Globus pallidus (tissue), 1 donor: ENCODE results near the gene OSM.

Source experiments
- DNase-seq: peaks from one replicate; pipeline ENCODE4 v3.0.0-alpha.2; 2015; ENCODE audit warnings: low spot score

OSM gene

GRCh38 chr22:30297991-30298701, 31.5 kb upstream of the OSM start:
- DNase-seq = no peak

DNA sequence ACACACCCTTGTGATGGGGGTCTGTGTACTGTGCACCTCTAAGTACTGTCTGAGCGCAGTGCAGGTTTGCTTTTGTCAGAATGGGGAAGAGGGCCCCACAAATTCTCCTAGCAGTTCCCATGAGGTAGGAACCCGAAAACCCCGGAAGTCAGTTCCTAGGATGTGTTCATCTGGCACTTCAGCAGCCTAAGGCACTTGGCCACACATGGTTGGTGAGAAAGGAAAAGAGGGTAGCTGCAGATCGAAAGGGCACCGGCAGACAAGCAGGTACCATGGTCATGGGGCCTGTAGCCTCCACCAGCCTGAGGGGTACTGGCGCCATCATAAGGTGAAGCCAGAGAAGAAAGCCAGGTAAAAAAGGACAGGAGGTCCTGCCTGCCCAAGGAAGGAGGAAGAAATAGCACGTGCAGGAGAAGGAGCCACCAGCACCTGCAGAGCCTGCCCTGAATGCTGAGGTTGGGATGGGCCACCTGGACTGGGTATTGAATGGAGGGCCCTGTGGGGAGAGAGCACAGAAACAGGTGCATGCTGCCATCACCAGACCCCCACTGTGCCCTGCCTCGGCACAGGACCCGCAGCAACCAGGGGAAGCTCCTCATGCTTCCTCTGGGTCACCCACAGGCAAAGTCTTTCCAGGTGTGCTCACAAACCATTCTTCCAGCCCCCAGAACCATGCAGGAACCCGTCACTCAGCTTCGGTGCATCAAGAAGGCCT, 30.8 kb upstream of the OSM start:
- DNase-seq = no peak

GRCh38 chr22:30296833-30297232, 30.2 kb upstream of the OSM start:
- no peak for DNase-seq

- no peak for DNase-seq
Observed at GRCh38 chr22:30296324-30296723, 29.7 kb upstream of the OSM start.

DNA sequence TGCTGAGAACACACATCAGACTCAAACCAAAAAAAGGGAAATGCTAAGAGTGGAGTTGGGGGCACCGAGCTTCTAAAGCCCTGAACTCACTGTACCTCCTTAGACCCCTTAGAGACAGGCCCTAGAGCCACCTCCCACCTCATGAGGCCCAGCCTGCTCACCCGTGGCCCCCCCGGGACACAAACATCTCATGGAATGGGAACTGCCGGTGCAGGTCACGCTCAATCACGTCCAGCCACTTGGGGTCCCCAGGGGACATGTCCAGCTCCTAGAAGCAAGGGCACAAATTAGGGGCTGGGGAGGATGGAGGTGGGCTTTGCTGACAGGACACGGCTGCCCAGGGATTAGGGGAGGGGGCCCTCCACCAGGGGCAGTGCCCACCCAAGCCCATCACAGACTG, 28.9 kb upstream of the OSM start:
- no peak for DNase-seq

DNA sequence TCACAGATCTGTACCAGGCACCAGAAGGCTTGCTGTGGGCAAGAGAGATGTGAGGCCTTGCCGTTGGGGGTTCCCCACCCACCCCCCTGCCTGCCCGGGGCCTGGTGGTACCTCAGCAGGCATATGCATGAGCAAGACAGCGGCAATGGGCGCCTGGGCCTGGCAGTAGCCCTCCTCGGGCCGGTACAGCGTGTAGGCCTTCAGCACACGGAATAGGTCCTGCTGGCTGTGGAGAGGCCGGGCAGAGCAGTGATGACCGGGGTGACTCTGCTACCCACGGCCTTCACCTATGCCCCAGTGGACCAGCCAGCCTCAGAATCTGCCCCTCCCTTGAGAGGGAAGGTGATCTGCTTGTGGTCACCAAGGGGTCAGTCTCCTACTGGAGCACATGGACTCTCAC, 28.2 kb upstream of the OSM start:
- DNase-seq = no peak

DNA sequence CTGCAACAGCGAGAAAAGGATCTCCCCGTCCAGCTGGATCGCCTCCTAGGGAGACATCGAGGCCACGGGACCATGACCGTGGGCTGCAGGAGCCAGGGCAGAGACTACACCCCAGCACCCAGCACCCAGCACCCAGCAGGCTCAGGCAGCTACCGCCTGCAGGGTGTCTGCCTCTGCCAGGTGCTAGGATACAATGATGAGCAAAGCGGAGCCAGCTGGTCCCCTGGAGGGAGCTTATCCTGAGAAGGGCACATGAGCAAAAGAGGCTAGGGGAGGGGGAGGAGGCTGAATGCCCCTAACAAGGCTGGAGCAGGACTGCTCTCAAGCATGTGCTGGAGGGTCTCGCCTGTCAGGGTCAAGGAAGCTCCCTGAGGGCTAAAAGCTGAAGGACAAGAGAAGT, 27.4 kb upstream of the OSM start:
- no peak for DNase-seq

DNA sequence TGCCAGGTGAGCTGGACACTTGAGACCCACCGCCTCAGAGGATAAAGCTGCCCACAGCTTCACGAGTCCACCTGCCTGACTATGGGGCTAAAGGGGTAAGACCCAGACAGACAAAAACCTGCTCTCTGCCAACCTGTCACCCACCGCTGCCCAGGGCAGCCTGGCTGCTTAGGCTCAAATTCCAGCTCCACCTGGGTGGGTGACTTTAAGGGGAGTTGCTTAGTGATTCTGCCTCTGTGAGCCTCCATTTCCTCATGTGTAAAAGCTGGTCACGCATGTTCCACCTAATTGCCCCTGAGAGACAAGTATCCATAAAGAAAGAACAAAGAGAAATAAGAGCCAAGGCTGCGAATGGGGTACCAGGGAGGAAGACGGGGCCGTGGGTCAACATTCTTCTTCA, 26.4 kb upstream of the OSM start:
- no peak for DNase-seq

DNA sequence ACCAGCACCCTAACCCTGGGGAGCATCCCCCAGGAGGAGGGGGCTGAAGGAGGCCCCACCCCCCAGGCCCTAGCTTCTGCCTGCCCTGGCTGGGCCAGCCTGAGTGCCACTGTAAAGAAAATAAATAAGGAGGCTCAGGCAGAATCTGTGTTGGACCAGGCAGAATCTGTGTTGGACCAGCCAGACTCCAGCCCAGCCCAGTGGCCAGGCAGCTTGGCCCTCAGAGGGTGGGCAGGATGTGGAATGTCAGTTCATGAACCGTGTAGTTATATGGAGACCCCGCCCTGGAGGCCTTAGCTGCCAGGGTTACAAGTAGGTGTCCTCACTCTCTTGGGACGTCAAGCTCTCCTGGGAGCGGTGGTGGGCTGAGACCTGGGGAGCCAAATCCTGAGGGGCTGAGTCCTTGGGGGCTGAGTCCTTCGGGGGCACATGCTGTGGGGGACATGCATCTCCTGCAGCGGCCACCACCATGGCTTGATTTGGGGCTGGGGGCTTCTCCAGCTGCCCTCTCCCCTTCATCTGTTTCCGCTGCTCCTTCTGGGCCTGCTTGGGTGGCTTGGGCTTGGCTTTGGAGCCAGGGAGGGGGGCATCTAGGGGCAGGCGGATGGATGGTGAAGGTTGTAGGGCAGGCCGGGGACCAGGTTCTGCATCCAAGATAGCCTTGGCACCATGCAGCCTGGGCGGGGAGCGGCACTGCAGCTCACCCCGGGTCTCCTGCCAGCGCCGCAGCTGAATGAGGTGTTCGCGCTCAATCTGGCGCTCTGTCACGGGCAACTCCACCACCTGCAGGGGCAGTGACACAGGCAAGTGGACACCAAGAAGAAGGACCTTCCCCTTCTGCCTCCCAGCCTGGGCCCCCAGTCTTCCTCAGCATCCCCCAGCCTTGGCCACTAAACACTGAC, 25.7 kb upstream of the OSM start:
- no peak for DNase-seq

GRCh38 chr22:30291058-30291892, 24.6 kb upstream of the OSM start:
- DNase-seq = peak; percentile 85

DNA sequence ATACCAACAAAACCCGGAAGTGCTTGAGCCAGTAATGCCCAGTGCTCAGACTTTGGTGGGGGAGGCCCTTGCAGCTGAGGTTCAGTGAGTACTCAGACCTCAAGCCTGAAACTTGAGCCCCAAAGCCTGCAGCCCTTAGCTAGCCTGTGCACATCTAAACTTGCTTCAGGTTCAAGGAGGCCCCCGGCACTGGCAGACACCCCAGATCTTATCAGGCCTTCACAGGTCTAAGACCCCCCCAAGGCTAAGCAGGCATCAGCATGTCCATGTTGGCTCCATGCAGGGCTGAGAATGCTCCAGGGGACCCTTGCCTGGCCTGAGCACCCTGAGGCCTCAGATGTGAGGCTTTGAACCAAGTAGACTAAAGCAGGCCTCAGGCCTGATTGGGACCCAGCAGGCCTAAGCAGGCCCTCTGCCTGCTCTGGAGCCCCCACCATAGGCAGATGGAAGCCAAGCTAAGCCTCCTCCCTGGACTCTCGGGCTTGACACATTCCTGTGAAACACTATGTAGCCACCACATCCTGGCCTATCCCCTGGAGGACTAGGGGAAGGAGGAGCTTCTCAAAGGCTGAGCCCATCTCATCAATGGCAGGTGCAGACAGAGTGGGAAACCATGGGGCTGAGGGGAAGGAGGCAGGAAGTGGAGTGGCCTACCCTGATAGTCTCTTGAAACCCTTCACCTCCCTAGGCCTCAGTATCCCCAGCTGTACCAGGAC, 23.8 kb upstream of the OSM start:
- no peak for DNase-seq

DNA sequence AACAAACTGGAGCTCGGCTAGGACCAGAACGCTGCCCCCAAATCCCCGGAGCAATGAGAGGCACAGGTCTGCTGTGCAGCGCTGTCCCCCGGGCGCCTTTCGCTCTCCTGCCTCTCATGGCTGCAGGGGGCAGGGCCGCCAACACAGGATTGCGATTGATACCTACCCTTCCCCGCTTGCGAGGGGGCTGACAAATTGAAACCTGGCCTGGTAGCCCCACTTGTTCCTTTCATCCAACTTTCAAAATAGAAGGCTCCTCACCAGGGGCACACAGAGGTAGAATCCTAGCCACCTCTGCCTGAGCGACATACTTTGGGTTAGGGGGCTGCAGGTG, 23.3 kb upstream of the OSM start:
- DNase-seq = no peak

DNA sequence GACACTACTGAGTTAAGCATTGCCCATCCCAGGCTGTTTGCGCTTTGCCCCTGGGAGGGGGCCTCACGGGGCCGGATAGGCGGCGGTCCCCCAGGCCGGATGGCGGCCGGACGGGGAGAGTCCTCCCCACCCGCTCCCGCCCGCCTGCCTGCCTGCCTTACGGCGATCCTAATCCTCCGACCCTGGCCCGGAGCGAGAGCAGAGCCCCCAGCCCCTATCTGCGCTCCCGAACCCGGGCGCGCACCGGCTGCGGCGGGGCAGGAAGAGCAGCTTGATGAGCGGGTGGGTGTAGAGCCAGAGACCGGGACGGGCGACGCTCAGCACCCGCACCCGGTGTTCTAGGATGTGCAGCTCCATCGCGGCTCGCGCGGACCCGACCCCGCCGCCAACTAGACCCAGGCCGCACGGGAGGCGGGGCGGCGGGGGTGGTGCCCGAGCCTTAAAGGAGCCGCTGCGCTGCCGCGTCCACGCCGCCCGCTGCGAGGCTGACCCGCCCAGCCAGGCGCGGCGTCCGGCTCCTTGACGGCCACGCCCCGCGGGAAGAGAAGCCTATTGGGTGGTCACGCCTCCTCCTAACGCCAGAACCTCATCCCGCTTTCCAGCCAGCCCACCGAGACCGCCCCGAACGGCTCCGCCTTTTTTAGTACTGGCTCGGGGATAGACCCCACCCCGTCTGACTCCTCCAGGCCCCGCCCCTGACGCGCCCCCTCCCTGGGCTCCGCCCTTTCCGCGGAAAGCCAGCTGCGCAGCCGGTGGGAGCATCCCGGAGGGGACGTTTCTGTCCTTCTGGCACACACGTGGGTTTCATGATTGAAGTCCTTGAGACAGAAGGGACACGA, 22.7 kb upstream of the OSM start, which contains the start of gene CASTOR1:
CASTOR1 (minus strand) TSS at position 365 of the 839 bp plus-strand sequence; CDS start at position 357, 8 bp downstream.
- DNase-seq = peak; percentile 91

DNA sequence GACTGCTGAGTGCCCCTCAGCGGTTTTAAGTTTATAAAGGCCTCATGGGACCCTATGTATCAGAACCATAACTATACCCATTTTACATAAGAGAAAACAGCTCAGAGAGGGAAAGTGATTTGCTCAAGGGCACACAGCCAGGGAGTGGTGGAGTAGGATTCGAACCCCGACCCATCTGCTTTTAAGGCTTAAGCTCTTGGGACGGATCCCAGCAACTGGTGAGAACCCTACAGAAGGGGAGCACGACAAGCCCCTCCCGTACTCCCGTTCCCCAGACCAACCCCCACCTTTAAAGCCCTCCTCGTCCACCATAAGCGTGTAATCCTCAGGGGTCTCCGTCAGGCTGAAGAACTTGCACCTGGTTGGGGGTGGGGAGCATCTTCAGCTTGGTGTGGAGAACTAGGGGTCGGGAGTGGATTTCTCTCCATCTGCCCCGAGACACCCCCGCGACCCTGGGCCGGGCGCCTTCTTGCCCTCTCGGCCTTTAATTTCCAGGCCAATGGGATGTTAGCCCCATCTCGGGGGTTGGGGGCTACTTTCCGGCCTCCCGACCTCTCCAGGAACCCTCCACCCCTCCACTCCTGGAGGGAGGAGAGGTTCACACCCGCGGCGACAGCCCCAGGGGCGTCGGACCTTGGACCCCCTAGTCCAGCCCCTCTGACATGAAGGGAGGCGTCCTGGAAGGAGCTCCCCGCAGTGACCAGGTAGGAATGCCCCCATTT, 21.9 kb upstream of the OSM start:
- no peak for DNase-seq

DNA sequence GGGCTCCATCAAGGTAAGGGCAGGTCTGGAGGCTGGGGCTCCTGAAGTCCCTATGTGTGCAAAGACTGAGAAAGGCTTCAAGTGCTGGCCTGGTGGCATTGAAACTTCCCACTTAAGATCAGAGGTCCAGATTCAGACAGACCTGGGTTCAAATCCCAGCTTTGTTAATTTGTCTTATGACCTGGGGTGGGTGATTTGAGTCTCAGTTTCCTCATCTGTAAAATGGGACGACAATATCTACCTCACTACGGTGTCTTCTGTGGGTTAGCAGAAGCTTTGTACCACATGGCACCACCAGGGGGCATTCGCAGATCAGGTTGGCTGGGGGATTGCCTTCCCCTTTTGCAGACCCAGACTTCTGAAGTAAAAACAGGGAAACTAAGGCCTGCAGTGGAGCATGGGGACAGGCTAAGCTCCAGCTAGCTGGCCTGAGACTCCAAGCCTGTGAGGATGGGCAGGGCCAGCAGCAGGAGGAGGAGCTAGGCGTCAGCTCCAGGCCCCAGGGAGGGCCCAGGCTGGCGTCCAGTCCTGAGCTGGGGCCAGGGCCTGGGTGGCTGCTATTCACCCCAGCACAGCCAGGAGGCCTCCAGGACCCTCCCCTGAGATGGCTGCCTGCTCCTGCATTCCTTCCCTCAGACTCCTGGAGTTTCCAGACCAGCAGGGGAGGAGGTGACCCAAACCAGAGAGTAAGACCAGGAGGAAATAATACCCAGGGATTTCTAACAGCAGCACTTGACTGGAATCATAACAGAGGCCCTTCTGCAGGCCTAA, 21.2 kb upstream of the OSM start:
- DNase-seq = peak; percentile 84

GRCh38 chr22:30286813-30287647, 20.4 kb upstream of the OSM start:
- no peak for DNase-seq

DNA sequence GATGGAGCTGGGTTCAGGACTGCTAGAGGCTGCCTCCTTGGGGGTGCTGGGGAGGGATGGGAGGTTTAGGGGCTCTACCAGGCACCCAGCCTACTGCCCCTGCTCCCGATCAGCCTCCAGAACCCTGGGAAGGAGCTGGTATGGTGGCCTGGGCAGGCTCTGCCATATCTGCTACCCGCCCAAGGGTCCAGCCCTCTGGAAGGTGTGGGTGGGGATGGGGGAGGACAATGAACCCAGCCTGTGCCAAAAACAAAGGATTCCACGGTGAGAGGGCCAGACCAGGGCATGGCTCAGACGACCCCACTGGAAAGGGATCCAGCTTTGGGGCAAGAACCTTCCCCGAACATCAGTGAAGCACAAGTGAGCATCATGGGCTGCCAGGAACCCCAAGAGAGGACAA, 19.7 kb upstream of the OSM start:
- DNase-seq = no peak

DNA sequence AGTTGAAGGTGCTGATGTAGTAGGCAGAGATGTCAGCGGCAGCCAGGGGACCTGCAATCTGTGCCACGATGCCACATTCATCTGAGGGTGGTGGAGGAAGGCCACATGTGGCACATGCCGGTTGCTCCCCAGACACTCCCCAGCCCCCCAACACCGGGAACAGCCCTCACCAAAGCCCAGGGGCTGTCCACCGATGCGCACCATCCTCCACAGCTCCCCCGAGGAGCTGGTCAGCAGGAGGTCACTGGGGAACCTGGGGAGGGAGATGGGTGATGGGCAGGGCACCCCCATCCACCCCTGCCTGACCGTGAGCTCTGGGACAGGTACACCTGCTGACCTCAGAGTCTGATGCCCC, 19.2 kb upstream of the OSM start:
- no peak for DNase-seq
